OCI-LY1 (cell line): ENCODE data around the gene FBXO11.

Source experiments
- H2AFZ ChIP-seq: fragments of 200-600 bp; sonication (generic), shearing (Covaris generic); 2 replicates; pipeline ENCODE4 v1.6.0; 2014; ENCODE audit warnings: antibody characterized with exemption, mild to moderate bottlenecking, low read length
- H3F3A ChIP-seq: fragments of 200-600 bp; sonication (generic), shearing (Covaris generic); 2 replicates; pipeline ENCODE4 v1.6.0; 2014; ENCODE audit warnings: mild to moderate bottlenecking, antibody characterized with exemption, low read length, moderate library complexity; ENCODE audit not compliant: insufficient read depth
- H3K27ac ChIP-seq: fragments of 200-600 bp; sonication (generic); 2 replicates; pipeline ENCODE4 v1.5.1; 2014; ENCODE audit warnings: low read length, mixed run types, mild to moderate bottlenecking, low read depth; ENCODE audit not compliant: poor library complexity, severe bottlenecking
- H3K27me3 ChIP-seq: fragments of 200-600 bp; sonication (generic); 2 replicates; pipeline ENCODE4 v1.6.0; 2014; ENCODE audit warnings: antibody characterized with exemption, mild to moderate bottlenecking, low read length, moderate library complexity; ENCODE audit not compliant: insufficient read depth
- H3K36me3 ChIP-seq: fragments of 200-600 bp; sonication (generic); 2 replicates; pipeline ENCODE4 v1.6.1; 2014; ENCODE audit warnings: mild to moderate bottlenecking, antibody characterized with exemption, low read length, moderate library complexity, mixed read lengths; ENCODE audit not compliant: insufficient read depth
- H3K4me1 ChIP-seq: fragments of 200-600 bp; sonication (generic); 2 replicates; pipeline ENCODE4 v1.5.1; 2014; ENCODE audit warnings: mild to moderate bottlenecking, low read length, moderate library complexity; ENCODE audit not compliant: insufficient read depth, severe bottlenecking
- H3K4me2 ChIP-seq: fragments of 200-600 bp; sonication (generic), shearing (Covaris generic); 2 replicates; pipeline ENCODE4 v1.6.1; 2014; ENCODE audit warnings: low read length
- H3K4me3 ChIP-seq: fragments of 200-600 bp; sonication (generic); 2 replicates; pipeline ENCODE4 v1.5.1; 2014; ENCODE audit warnings: low read length, low read depth, mild to moderate bottlenecking, mixed read lengths; ENCODE audit not compliant: poor library complexity, severe bottlenecking
- H3K79me2 ChIP-seq: fragments of 200-600 bp; shearing (Covaris generic); 2 replicates; pipeline ENCODE4 v1.6.1; 2016; ENCODE audit warnings: mixed run types, low read length, mixed read lengths; ENCODE audit not compliant: insufficient read depth
- H3K9ac ChIP-seq: fragments of 200-600 bp; sonication (generic), shearing (Covaris generic); 2 replicates; pipeline ENCODE4 v1.6.1; 2014; ENCODE audit warnings: mild to moderate bottlenecking, low read length, mixed read lengths
- H3K9me2 ChIP-seq: fragments of 200-600 bp; sonication (generic), shearing (Covaris generic); 2 replicates; pipeline ENCODE4 v1.6.1; 2014; ENCODE audit warnings: low read depth, mild to moderate bottlenecking, low read length, mixed read lengths
- H3K9me3 ChIP-seq: fragments of 200-600 bp; shearing (Covaris generic); 2 replicates; pipeline ENCODE4 v1.6.1; 2014; ENCODE audit warnings: low read length, mixed read lengths
- H4K20me1 ChIP-seq: fragments of 200-600 bp; sonication (generic), shearing (Covaris generic); 2 replicates; pipeline ENCODE4 v1.6.0; 2016; ENCODE audit warnings: mild to moderate bottlenecking, low read length; ENCODE audit not compliant: insufficient read depth
- CTCF ChIP-seq: fragments of 200-600 bp; sonication (generic), shearing (Covaris generic); IDR thresholded peaks from 2 replicates; pipeline ENCODE4 v1.5.1; 2017; ENCODE audit warnings: mild to moderate bottlenecking, antibody characterized with exemption, low read length, moderate library complexity, mixed read lengths
- EZH2 ChIP-seq: fragments of 200-600 bp; sonication (generic), shearing (Covaris generic); IDR thresholded peaks from 2 replicates; pipeline ENCODE4 v1.8.0; 2017; ENCODE audit warnings: borderline replicate concordance, mixed run types, mild to moderate bottlenecking, antibody characterized with exemption, low read length, moderate library complexity, mixed read lengths

FBXO11 gene

GRCh38 chr2:47779426-47779790, 126.9 kb downstream of the FBXO11 start:
- TF ChIP-seq CTCF (no peak), EZH2 (no peak)
- H4K20me1 ChIP-seq, result no peaks in the 10 kb centered on the region
- H3K4me2 ChIP-seq, result no peak overlapping the region
- H3K27me3 ChIP-seq, result no peaks in the 10 kb centered on the region
- no peaks in the 10 kb centered on the region for H3F3A ChIP-seq
- peaks cover 5% of the 10 kb centered on the region for H3K36me3 ChIP-seq
- no peaks in the 10 kb centered on the region for H3K9me2 ChIP-seq
- peaks cover 27% of the 10 kb centered on the region for H3K4me1 ChIP-seq
- peaks cover 5% of the 10 kb centered on the region for H3K79me2 ChIP-seq
- no peak overlapping the region for H3K9ac ChIP-seq
- no peak overlapping the region for H3K4me3 ChIP-seq
- no peak overlapping the region for H3K27ac ChIP-seq
- no peaks in the 10 kb centered on the region for H3K9me3 ChIP-seq
- no peak overlapping the region for H2AFZ ChIP-seq

- Histone ChIP-seq H3K4me1 (peaks cover 23% of the 10 kb centered on the region), H4K20me1 (no peaks in the 10 kb centered on the region), H3K4me3 (no peak overlapping the region), H3K36me3 (no peaks in the 10 kb centered on the region), H2AFZ (no peak overlapping the region), H3K79me2 (no peaks in the 10 kb centered on the region), H3K9ac (no peak overlapping the region), H3F3A (no peaks in the 10 kb centered on the region), H3K27ac (no peak overlapping the region), H3K4me2 (no peak overlapping the region), H3K27me3 (no peaks in the 10 kb centered on the region), H3K9me3 (no peaks in the 10 kb centered on the region), H3K9me2 (no peaks in the 10 kb centered on the region)
- TF ChIP-seq CTCF (no peak), EZH2 (no peak)
These were observed 127.4 kb downstream of the FBXO11 start for GRCh38 chr2:47778698-47779425.

GRCh38 chr2:47777277-47777937, 128.9 kb downstream of the FBXO11 start:
- no peaks in the 10 kb centered on the region for H3K9me2 ChIP-seq
- no peak overlapping the region for H3K9ac ChIP-seq
- no peaks in the 10 kb centered on the region for H4K20me1 ChIP-seq
- H3K79me2 ChIP-seq, result no peaks in the 10 kb centered on the region
- no peaks in the 10 kb centered on the region for H3K36me3 ChIP-seq
- H3K27me3 ChIP-seq, result no peaks in the 10 kb centered on the region
- no peak overlapping the region for H3K27ac ChIP-seq
- no peak overlapping the region for H3K4me3 ChIP-seq
- H3K4me2 ChIP-seq, result no peak overlapping the region
- H3F3A ChIP-seq, result no peaks in the 10 kb centered on the region
- TF ChIP-seq EZH2 (no peak), CTCF (no peak)
- H3K9me3 ChIP-seq, result no peaks in the 10 kb centered on the region
- H3K4me1 ChIP-seq, result peaks cover 22% of the 10 kb centered on the region
- H2AFZ ChIP-seq, result no peak overlapping the region
